NB4 (cell line): ENCODE measurements around the gene CCDC27.

Experiments
- MAX ChIP-seq: IDR thresholded peaks from 2 replicates; pipeline ENCODE4 v1.6.1; 2011; ENCODE audit warnings: low read depth, low read length
- MYC ChIP-seq: IDR thresholded peaks from 2 replicates; pipeline ENCODE4 v1.6.1; 2011; ENCODE audit warnings: low read depth, low read length
- POLR2A ChIP-seq: IDR thresholded peaks from 2 replicates; pipeline ENCODE4 v1.6.1; 2011; ENCODE audit warnings: mild to moderate bottlenecking; ENCODE audit not compliant: insufficient read length; ENCODE audit errors: extremely low read depth
- TF ChIP-seq, protein P1 (sequence below): IDR thresholded peaks from one replicate; pipeline ENCODE4 v1.5.1; 2012; ENCODE audit warnings: low read depth, low read length

GRCh38 chr1:3750741-3751140 is 1.5 kb upstream of the CCDC27 start:
- TF ChIP-seq, protein P1, sequence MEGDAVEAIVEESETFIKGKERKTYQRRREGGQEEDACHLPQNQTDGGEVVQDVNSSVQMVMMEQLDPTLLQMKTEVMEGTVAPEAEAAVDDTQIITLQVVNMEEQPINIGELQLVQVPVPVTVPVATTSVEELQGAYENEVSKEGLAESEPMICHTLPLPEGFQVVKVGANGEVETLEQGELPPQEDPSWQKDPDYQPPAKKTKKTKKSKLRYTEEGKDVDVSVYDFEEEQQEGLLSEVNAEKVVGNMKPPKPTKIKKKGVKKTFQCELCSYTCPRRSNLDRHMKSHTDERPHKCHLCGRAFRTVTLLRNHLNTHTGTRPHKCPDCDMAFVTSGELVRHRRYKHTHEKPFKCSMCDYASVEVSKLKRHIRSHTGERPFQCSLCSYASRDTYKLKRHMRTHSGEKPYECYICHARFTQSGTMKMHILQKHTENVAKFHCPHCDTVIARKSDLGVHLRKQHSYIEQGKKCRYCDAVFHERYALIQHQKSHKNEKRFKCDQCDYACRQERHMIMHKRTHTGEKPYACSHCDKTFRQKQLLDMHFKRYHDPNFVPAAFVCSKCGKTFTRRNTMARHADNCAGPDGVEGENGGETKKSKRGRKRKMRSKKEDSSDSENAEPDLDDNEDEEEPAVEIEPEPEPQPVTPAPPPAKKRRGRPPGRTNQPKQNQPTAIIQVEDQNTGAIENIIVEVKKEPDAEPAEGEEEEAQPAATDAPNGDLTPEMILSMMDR = no peak
- TF ChIP-seq POLR2A (no peak), MAX (no peak), MYC (no peak)
